ENCODE results near the gene EZR. TPM values are rescaled to one million over a fixed set of nuclear protein-coding genes. Genes with fewer than 3 reads are reported as not detected.

The EZR gene
- total RNA-seq, 2 experiments from 2014 or later = 268 to 415 TPM

DNA sequence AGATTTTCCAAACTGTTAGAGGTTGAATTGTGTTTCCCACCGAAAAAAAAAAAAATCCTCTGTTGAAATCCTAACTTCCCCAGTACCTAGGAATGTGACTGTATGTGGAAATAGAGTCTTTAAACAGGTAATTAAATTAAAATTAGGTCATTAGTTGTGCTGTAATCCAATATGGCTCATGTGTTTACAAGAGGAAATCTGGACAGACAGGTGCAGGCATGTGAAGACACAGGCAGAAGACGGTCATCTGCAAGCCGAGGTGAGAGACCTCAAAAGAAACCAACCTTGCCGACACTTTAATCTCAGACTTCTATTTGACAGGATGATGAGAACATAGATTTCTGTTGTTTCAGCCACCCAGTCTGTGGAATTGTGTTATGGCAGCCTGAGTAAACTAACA, 28.6 kb upstream of the EZR start:
- POLR2A ChIA-PET = no interaction called here
- Histone ChIP-seq H3K27ac (ENCODE audit: low read depth, low read length, poor library complexity, severe bottlenecking) (no peak overlapping the region), H3K79me2 (ENCODE audit: insufficient read depth, low read depth, low read length) (no peaks in the 10 kb centered on the region), H3K36me3 (ENCODE audit: insufficient read depth, low read length) (no peaks in the 10 kb centered on the region), H3K4me2 (ENCODE audit: low read length) (no peak overlapping the region), H3K9me3 (ENCODE audit: low read length) (no peaks in the 10 kb centered on the region), H2AFZ (ENCODE audit: low read length) (no peak overlapping the region), H4K20me1 (ENCODE audit: insufficient read depth, low read length) (no peaks in the 10 kb centered on the region), H3K9me2 (ENCODE audit: insufficient read depth, low read length) (no peaks in the 10 kb centered on the region), H3K4me1 (ENCODE audit: insufficient read depth, low read length, poor library complexity, severe bottlenecking) (peaks cover 39% of the 10 kb centered on the region), H3K4me3 (ENCODE audit: low read depth, low read length, poor library complexity, severe bottlenecking) (no peak overlapping the region)
- TF ChIP-seq, protein P1, sequence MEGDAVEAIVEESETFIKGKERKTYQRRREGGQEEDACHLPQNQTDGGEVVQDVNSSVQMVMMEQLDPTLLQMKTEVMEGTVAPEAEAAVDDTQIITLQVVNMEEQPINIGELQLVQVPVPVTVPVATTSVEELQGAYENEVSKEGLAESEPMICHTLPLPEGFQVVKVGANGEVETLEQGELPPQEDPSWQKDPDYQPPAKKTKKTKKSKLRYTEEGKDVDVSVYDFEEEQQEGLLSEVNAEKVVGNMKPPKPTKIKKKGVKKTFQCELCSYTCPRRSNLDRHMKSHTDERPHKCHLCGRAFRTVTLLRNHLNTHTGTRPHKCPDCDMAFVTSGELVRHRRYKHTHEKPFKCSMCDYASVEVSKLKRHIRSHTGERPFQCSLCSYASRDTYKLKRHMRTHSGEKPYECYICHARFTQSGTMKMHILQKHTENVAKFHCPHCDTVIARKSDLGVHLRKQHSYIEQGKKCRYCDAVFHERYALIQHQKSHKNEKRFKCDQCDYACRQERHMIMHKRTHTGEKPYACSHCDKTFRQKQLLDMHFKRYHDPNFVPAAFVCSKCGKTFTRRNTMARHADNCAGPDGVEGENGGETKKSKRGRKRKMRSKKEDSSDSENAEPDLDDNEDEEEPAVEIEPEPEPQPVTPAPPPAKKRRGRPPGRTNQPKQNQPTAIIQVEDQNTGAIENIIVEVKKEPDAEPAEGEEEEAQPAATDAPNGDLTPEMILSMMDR (conservative IDR thresholded peaks at IDR 0.05; ENCODE audit: low read length) = no peak
- no peak for TF ChIP-seq EZH2phosphoT487 (IDR thresholded peaks at IDR 0.05; ENCODE audit: borderline replicate concordance, low read depth, low read length)
- CTCF ChIA-PET (ENCODE audit: unreplicated experiment) = interaction anchor here (0.7 kb wide), 1 partner anchor 22 kb away, joined by 3 read pairs; no protein-coding TSS in a partner anchor
- no peak for DNase-seq (ENCODE audit: low spot score)
- no TSS peak for BruUV-seq (replicated peaks)
- intact Hi-C loops (cut with micrococcal nuclease; ENCODE audit: unreplicated experiment) = no loop called here

DNA sequence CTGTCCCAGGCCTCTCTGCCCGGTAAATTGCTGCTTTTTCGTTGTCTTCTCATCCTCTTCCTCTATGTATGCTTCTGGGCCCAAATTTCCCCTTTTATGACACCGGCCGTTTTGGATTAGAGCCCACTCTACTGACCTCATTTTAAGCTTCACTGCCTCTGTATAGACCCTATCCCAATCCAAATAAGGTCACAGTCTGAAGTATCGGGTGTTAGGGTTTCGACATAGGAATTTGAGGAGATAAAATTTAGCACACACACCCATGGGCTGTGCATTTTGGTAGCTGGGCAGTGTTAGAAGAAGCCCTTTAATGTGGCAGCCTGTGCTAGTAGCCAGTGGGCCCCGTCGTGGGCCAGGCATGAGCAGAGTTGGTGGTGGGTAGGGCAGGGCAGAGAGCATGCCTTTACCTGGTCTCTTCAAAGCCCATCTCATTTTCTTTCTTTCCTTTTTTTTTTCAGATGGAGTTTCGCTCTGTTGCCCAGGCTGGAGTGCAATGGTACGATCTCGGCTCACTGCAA, 27.9 kb upstream of the EZR start:
- Histone ChIP-seq H3K79me2 (ENCODE audit: insufficient read depth, low read depth, low read length) (no peaks in the 10 kb centered on the region), H2AFZ (ENCODE audit: low read length) (no peak overlapping the region), H3K36me3 (ENCODE audit: insufficient read depth, low read length) (no peaks in the 10 kb centered on the region), H3K4me2 (ENCODE audit: low read length) (no peak overlapping the region), H3K4me1 (ENCODE audit: insufficient read depth, low read length, poor library complexity, severe bottlenecking) (peaks cover 32% of the 10 kb centered on the region), H3K4me3 (ENCODE audit: low read depth, low read length, poor library complexity, severe bottlenecking) (no peak overlapping the region), H3K27ac (ENCODE audit: low read depth, low read length, poor library complexity, severe bottlenecking) (no peak overlapping the region), H3K9me3 (ENCODE audit: low read length) (no peaks in the 10 kb centered on the region), H4K20me1 (ENCODE audit: insufficient read depth, low read length) (no peaks in the 10 kb centered on the region), H3K9me2 (ENCODE audit: insufficient read depth, low read length) (no peaks in the 10 kb centered on the region)
- ChIA-PET POLR2A (interaction anchor here (1.8 kb wide), 1 partner anchor 20 kb away, joined by 17 read pairs; no protein-coding TSS in a partner anchor), CTCF (ENCODE audit: unreplicated experiment) (interaction anchor here (0.7 kb wide), 1 partner anchor 22 kb away, joined by 3 read pairs; no protein-coding TSS in a partner anchor)
- intact Hi-C loops (cut with micrococcal nuclease; ENCODE audit: unreplicated experiment) = no loop called here
- no TSS peak for BruUV-seq (replicated peaks)
- DNase-seq (ENCODE audit: low spot score) = no peak
- TF ChIP-seq, protein P1 (conservative IDR thresholded peaks at IDR 0.05; ENCODE audit: low read length) = no peak
- TF ChIP-seq EZH2phosphoT487 (IDR thresholded peaks at IDR 0.05; ENCODE audit: borderline replicate concordance, low read depth, low read length) = no peak

Data from OCI-LY7 (cell line).